Loucy (cell line): Measurements from ENCODE around the gene RARB.
A peak's percentile ranks its signal among the peaks of the same experiment; 100 is the strongest.

Source experiments
- H2AFZ ChIP-seq: fragments of 200-600 bp; sonication (generic); 2 replicates; pipeline ENCODE4 v1.6.0; 2016; ENCODE audit warnings: antibody characterized with exemption, mild to moderate bottlenecking, low read length, moderate library complexity
- H3F3A ChIP-seq: fragments of 200-600 bp; 2 replicates; pipeline ENCODE4 v1.6.0; 2016; ENCODE audit warnings: antibody characterized with exemption, low read depth, mild to moderate bottlenecking
- H3K27me3 ChIP-seq: fragments of 200-600 bp; sonication (generic); 2 replicates; pipeline ENCODE4 v1.6.1; 2014; ENCODE audit warnings: low read length, mild to moderate bottlenecking; ENCODE audit not compliant: insufficient read depth, poor library complexity, severe bottlenecking
- H3K36me3 ChIP-seq: fragments of 200-600 bp; sonication (generic); 2 replicates; pipeline ENCODE4 v1.6.1; 2016; ENCODE audit warnings: low read length; ENCODE audit not compliant: insufficient read depth
- H3K4me1 ChIP-seq: fragments of 200-600 bp; sonication (generic); 2 replicates; pipeline ENCODE4 v1.5.1; 2014; ENCODE audit warnings: low read length, mild to moderate bottlenecking; ENCODE audit not compliant: insufficient read depth, poor library complexity, severe bottlenecking
- H3K4me2 ChIP-seq: fragments of 200-600 bp; sonication (generic); 2 replicates; pipeline ENCODE4 v1.6.0; 2014; ENCODE audit warnings: antibody characterized with exemption, low read length, low read depth, mild to moderate bottlenecking; ENCODE audit not compliant: poor library complexity, severe bottlenecking
- H3K4me3 ChIP-seq: fragments of 200-600 bp; sonication (generic); 2 replicates; pipeline ENCODE4 v1.5.1; 2014; ENCODE audit warnings: low read length, mild to moderate bottlenecking, mixed read lengths; ENCODE audit not compliant: poor library complexity, severe bottlenecking
- H3K79me2 ChIP-seq: fragments of 200-600 bp; sonication (generic); 2 replicates; pipeline ENCODE4 v1.6.1; 2014; ENCODE audit warnings: low read length; ENCODE audit not compliant: insufficient read depth
- H3K9ac ChIP-seq: fragments of 200-600 bp; sonication (generic); 2 replicates; pipeline ENCODE4 v1.6.0; 2014; ENCODE audit warnings: mild to moderate bottlenecking, low read depth, low read length, moderate library complexity; ENCODE audit not compliant: poor library complexity, severe bottlenecking
- H3K9me2 ChIP-seq: fragments of 200-600 bp; sonication (generic); replicated peaks from 2 replicates; pipeline ENCODE4 v1.6.1; 2016; ENCODE audit warnings: low read depth, low read length, mixed read lengths
- H3K9me3 ChIP-seq: fragments of 200-600 bp; sonication (generic); 2 replicates; pipeline ENCODE4 v1.6.1; 2014; ENCODE audit warnings: mild to moderate bottlenecking, antibody characterized with exemption, low read length, low read depth; ENCODE audit not compliant: insufficient read depth
- H4K20me1 ChIP-seq: fragments of 200-600 bp; sonication (generic); 2 replicates; pipeline ENCODE4 v1.6.0; 2014; ENCODE audit warnings: antibody characterized with exemption, low read length, mild to moderate bottlenecking; ENCODE audit not compliant: insufficient read depth, poor library complexity, severe bottlenecking
- CTCF ChIP-seq: fragments of 200-600 bp; sonication (generic); conservative IDR thresholded peaks from 2 replicates; pipeline ENCODE4 v1.5.1; 2014; ENCODE audit warnings: mild to moderate bottlenecking, antibody characterized with exemption, low read length
- EZH2phosphoT487 ChIP-seq: fragments of 200-600 bp; IDR thresholded peaks from 2 replicates; pipeline ENCODE4 v1.6.1; 2018; ENCODE audit warnings: antibody characterized with exemption, mild to moderate bottlenecking, moderate library complexity, borderline replicate concordance

RARB gene

GRCh38 chr3:25438791-25439555 lies 10.9 kb downstream of the RARB start:
- H3K9me2 ChIP-seq = no peaks in the 10 kb centered on the region
- H3K4me2 ChIP-seq = no peak overlapping the region
- TF ChIP-seq CTCF (no peak), EZH2phosphoT487 (no peak)
- H4K20me1 ChIP-seq = no peaks in the 10 kb centered on the region
- H2AFZ ChIP-seq = peak overlapping the region; percentile 17; the same call in 1 of the 2 replicates
- no peaks in the 10 kb centered on the region for H3K27me3 ChIP-seq
- H3K4me3 ChIP-seq = no peak overlapping the region
- no peaks in the 10 kb centered on the region for H3K9me3 ChIP-seq
- no peaks in the 10 kb centered on the region for H3K79me2 ChIP-seq
- no peaks in the 10 kb centered on the region for H3K36me3 ChIP-seq
- H3K9ac ChIP-seq = no peak overlapping the region
- no peaks in the 10 kb centered on the region for H3K4me1 ChIP-seq
- no peaks in the 10 kb centered on the region for H3F3A ChIP-seq

- TF ChIP-seq CTCF (peak; percentile 99), EZH2phosphoT487 (no peak)
- no peak overlapping the region for H3K4me3 ChIP-seq
- no peaks in the 10 kb centered on the region for H3K79me2 ChIP-seq
- no peak overlapping the region for H2AFZ ChIP-seq
- H3K36me3 ChIP-seq = no peaks in the 10 kb centered on the region
- H3K9ac ChIP-seq = no peak overlapping the region
- no peaks in the 10 kb centered on the region for H3K9me2 ChIP-seq
- H4K20me1 ChIP-seq = no peaks in the 10 kb centered on the region
- no peaks in the 10 kb centered on the region for H3F3A ChIP-seq
- no peaks in the 10 kb centered on the region for H3K9me3 ChIP-seq
- no peaks in the 10 kb centered on the region for H3K27me3 ChIP-seq
- no peaks in the 10 kb centered on the region for H3K4me1 ChIP-seq
- H3K4me2 ChIP-seq = no peak overlapping the region
Measured at GRCh38 chr3:25441234-25441856, 13.3 kb downstream of the RARB start.

- no peaks in the 10 kb centered on the region for H3F3A ChIP-seq
- no peak overlapping the region for H3K9ac ChIP-seq
- no peak for TF ChIP-seq EZH2phosphoT487
- TF ChIP-seq CTCF = no peak
- H3K27me3 ChIP-seq = no peaks in the 10 kb centered on the region
- no peaks in the 10 kb centered on the region for H3K9me3 ChIP-seq
- no peaks in the 10 kb centered on the region for H3K79me2 ChIP-seq
- H2AFZ ChIP-seq = no peak overlapping the region
- no peaks in the 10 kb centered on the region for H3K9me2 ChIP-seq
- no peak overlapping the region for H3K4me2 ChIP-seq
- H3K36me3 ChIP-seq = no peaks in the 10 kb centered on the region
- no peaks in the 10 kb centered on the region for H3K4me1 ChIP-seq
- no peaks in the 10 kb centered on the region for H4K20me1 ChIP-seq
- H3K4me3 ChIP-seq = no peak overlapping the region
Measured at GRCh38 chr3:25442486-25442885, 14.4 kb downstream of the RARB start.
